HepG2 (cell line): Measurements from ENCODE around the gene PEMT. TPM values are rescaled to one million over a fixed set of nuclear protein-coding genes. Genes with fewer than 3 reads are reported as not detected.

Experiments used
- ELF4 ChIP-seq: sonication (generic); formaldehyde crosslinking; IDR thresholded peaks from 2 replicates; pipeline ENCODE4 v1.5.0; 2020; ENCODE audit warnings: missing genetic modification reagents, mild to moderate bottlenecking, moderate library complexity, borderline replicate concordance
- FOXA3 ChIP-seq: IDR thresholded peaks from 2 replicates; pipeline ENCODE4 v1.6.1; 2016; ENCODE audit warnings: missing genetic modification reagents, missing compliant biosample characterization
- GFI1 ChIP-seq: sonication (generic); formaldehyde crosslinking; IDR thresholded peaks from 2 replicates; pipeline ENCODE4 v1.5.0; 2020; ENCODE audit warnings: missing genetic modification reagents, mild to moderate bottlenecking, borderline replicate concordance
- MXI1 ChIP-seq: IDR thresholded peaks from 3 replicates; pipeline ENCODE4 v1.6.1; 2012; ENCODE audit warnings: low read depth, low read length, inconsistent platforms, borderline replicate concordance
- NFE2 ChIP-seq: sonication (generic); formaldehyde crosslinking; IDR thresholded peaks from 2 replicates; pipeline ENCODE4 v1.4.0; 2020; ENCODE audit warnings: missing genetic modification reagents
- NR2C2 ChIP-seq: sonication (generic); formaldehyde crosslinking; IDR thresholded peaks from 2 replicates; pipeline ENCODE4 v1.4.0; 2020; ENCODE audit warnings: missing genetic modification reagents, mild to moderate bottlenecking, moderate library complexity, borderline replicate concordance
- ZBED4 ChIP-seq: sonication (generic); formaldehyde crosslinking; IDR thresholded peaks from 2 replicates; pipeline ENCODE4 v1.4.0; 2020; ENCODE audit warnings: missing genetic modification reagents, borderline replicate concordance
- ZBTB43 ChIP-seq: sonication (generic); formaldehyde crosslinking; conservative IDR thresholded peaks from 2 replicates; pipeline ENCODE4 v1.4.0; 2020; ENCODE audit warnings: missing genetic modification reagents
- ZNF224 ChIP-seq: sonication (generic); formaldehyde crosslinking; IDR thresholded peaks from 2 replicates; pipeline ENCODE4 v1.5.0; 2020; ENCODE audit warnings: mild to moderate bottlenecking, missing genetic modification reagents
- ZNF318 ChIP-seq: sonication (generic); formaldehyde crosslinking; IDR thresholded peaks from 2 replicates; pipeline ENCODE4 v1.4.0; 2020; ENCODE audit warnings: mild to moderate bottlenecking, missing genetic modification reagents
- ZNF550 ChIP-seq: sonication (generic); formaldehyde crosslinking; IDR thresholded peaks from 2 replicates; pipeline ENCODE4 v1.4.0; 2020; ENCODE audit warnings: mild to moderate bottlenecking, missing genetic modification reagents, borderline replicate concordance
- ZNF800 ChIP-seq: sonication (generic); formaldehyde crosslinking; IDR thresholded peaks from 2 replicates; pipeline ENCODE4 v1.4.0; 2020; ENCODE audit warnings: missing genetic modification reagents
- ZSCAN31 ChIP-seq: sonication (generic); formaldehyde crosslinking; IDR thresholded peaks from 2 replicates; pipeline ENCODE4 v1.5.0; 2020; ENCODE audit warnings: low read depth, mild to moderate bottlenecking, missing genetic modification reagents
- polyA plus RNA-seq, 8 experiments: library from polyadenylated mRNA; depleted of rRNA in 3 of 8; stranded (reverse) in 7 of 8; unstranded in 1 of 8; fragments of >200 nt; fragmentation: Illumina TruSeq in 4 of 8; extraction: Trizol in 4 of 8; gene quantifications; 2 replicates each; pipeline versions ENCODE4 v1.2.1 to v1.2.3, GENCODE V29; 2011 to 2016; ENCODE audit warnings: low read depth in 4 of 8, missing spikeins in 1 of 8, mixed read lengths in 1 of 8; ENCODE audit not compliant: insufficient read depth in 1 of 8
- total RNA-seq, 5 experiments: library from RNA; depleted of rRNA; stranded (reverse); fragments of >200 nt; fragmentation: Illumina TruSeq; extraction: Trizol; gene quantifications; 2 replicates each; pipeline ENCODE4 v1.2.3, GENCODE V29; 2016; ENCODE audit warnings: low read depth in 1 of 5

Gene PEMT
- total and polyA plus RNA-seq, 2 of the 13 experiments (the other 11 are each of a cell fraction or from before 2014, with no cell fraction given) = 31.7 to 43.6 TPM

- TF ChIP-seq ZBTB43 (CRISPR knock-in tag) (peak; percentile 91), ZSCAN31 (CRISPR knock-in tag) (peak; percentile 42; the same call in 1 of the 2 replicates), NFE2 (CRISPR knock-in tag) (no peak), ELF4 (no peak), ZNF550 (CRISPR knock-in tag) (no peak), MXI1 (no peak; the same call in 2 of the 3 replicates), ZNF224 (no peak), FOXA3 (CRISPR knock-in tag) (peak; percentile 100), ZNF318 (no peak), ZBED4 (CRISPR knock-in tag) (peak; percentile 47; the same call in 1 of the 2 replicates), GFI1 (CRISPR knock-in tag) (peak; percentile 84), NR2C2 (CRISPR knock-in tag) (peak; percentile 67; the same call in 1 of the 2 replicates), ZNF800 (CRISPR knock-in tag) (peak; percentile 68; the same call in 1 of the 2 replicates)
Observed at GRCh38 chr17:17533901-17534441, 57.5 kb downstream of the PEMT start (continued).
